Measurements from ENCODE around the gene SLC25A19.
A peak's percentile ranks its signal among the peaks of the same experiment; 100 is the strongest.
"Not testable (repeated sequence)": the region's sequence is repeated elsewhere in the genome, so short reads cannot be mapped to it uniquely, and the experiment has no call there.

SLC25A19 gene

DNA sequence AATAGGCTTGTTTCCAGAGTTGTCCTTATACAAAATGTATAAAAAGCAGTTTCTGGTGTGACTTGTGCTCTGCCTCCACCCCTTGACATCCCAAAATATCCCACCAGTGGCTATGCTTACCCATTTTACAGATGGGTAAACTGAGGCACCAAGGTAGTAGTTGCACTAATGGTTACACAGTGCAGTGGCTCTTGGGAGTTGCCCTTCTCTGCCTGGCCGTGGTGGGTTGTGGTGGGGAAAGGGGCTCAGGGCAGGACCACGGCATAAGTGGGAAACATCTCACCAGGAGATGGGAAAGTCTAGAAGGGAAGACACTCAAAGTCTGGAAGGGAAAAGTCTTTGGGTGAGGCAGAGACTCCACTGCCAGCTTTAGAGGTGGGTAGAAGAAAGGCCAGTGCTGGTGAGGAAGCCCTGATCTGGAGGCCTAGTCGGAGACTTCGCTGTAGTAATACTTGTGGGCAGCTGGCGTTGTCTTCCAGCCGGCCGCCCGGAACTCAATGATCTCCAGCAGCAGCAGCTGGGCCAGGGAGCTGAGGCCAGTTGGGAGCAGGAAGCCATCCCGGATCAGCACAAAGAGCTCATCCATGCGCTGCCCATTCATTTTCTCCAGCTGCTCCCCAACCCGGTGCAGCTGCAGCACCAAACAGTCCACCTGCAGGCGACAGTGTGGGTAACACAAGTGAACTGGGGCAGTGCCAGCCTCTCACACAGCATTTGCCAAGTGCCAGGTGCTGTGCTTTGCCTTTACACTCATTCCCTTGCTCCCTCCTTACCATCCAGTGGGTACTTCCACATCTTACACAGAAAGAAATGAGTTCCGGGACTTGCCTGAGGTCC is 22.7 kb downstream of the SLC25A19 start:
- no peak for DNase-seq

DNA sequence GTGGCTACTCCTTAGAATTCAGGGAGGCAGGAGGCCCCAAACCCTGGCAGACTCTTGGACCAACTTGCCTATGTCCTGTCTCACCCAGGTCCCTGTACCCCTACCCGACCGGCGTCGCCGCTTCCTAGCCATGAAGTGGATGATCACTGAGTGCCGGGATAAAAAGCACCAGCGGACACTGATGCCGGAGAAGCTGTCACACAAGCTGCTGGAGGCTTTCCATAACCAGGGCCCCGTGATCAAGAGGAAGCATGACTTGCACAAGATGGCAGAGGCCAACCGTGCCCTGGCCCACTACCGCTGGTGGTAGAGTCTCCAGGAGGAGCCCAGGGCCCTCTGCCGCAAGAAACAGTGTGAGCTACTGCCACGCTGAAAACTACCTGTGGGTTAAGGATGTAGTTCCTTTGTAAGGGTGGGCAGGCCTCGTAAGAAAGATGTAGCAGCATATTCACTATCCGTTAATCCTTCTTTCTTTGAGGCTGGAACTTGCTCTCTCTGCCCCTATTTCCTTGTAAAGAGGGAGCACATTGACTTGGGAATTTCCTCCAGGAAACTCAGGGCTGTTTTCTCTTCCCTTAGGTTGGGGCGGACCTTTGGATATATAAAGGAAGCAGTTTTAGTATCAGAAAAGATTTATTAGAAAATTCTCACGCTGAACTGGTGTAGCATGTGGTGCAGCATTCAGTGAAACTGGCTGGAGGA is 23.5 kb downstream of the SLC25A19 start:
- no peak for DNase-seq

DNA sequence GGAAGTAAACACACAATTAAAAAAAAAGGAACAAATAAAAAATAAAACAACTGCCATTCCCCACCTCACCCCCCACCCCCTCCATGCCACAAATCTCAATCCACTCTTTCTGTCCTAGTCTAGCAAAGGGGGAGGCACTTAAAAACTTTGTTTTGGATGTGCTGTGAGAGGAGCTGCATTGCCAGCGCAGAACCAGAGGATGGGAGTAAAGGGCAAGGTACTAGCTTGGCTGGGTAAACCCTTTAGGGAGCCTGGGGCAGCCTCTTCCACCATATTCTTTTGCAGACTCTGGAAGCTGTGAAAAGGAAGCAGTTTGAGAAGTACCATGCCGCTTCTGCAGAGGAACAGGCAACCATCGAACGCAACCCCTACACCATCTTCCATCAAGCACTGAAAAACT is 26.2 kb downstream of the SLC25A19 start:
- DNase-seq, result no peak

GRCh38 chr17:75262112-75262606 is 27.1 kb downstream of the SLC25A19 start:
- DNase-seq, result peak; percentile 52 to 53

GRCh38 chr17:75261336-75262111 is 27.7 kb downstream of the SLC25A19 start, which contains the start of the genes GGA3 and MRPS7:
Gene GGA3, minus strand, starts transcription at chr17:75261606. Its CDS starts 19 bp downstream, at chr17:75261587.
Gene MRPS7, plus strand, starts transcription at chr17:75261879. Its CDS starts 22 bp downstream, at chr17:75261901.
- peak; percentile 97 to 98 for DNase-seq

- DNase-seq, result no peak
Measured at GRCh38 chr17:75260641-75261335, 28.4 kb downstream of the SLC25A19 start.

DNA sequence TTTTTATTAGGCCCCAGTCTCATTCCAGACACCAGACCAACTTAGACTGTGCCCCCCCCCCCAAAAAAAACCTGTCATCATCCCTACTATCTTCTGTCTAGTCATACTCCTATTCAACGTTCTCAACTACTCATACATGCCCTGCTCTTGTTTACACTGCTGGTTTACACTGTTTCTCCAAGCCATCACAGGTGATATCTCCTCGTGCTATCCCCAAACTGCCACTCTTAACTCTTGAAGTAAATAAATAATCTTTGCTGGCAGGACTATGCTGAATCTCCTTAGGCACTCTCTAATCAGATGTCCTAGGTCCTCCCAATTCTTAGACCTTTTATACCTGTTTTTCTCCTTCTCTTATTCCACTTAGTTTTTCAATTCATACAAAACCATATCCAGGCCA is 32.0 kb downstream of the SLC25A19 start:
- DNase-seq, result not testable (repeated sequence)

GRCh38 chr17:75255954-75256698 is 33.1 kb downstream of the SLC25A19 start:
- DNase-seq, result not testable (repeated sequence)

GRCh38 chr17:75252039-75252816 is 37.0 kb downstream of the SLC25A19 start:
- no peak for DNase-seq

GRCh38 chr17:75250009-75250471 is 39.2 kb downstream of the SLC25A19 start:
- DNase-seq, result peak; percentile 88

DNA sequence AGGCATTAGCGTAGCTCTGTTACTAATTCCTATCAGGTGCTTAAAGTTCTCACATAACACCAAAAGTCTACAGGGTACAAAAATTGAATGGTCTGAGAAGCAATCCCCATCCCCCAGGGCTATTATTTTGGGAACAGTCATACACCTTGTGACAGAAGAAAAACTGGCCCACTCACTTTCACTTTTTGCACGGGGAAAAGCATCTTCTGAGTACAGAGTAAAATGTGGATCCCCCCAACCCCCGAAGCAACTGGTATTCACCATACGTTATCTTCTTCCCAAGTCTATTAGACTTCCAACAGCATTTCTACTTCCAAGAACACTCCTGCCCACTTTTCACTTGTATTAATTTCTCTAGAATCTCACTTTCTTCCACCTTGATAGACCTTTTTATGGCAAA is 39.7 kb downstream of the SLC25A19 start:
- no peak for DNase-seq

- DNase-seq, result no peak
Measured at GRCh38 chr17:75246404-75246803, 42.8 kb downstream of the SLC25A19 start.

DNA sequence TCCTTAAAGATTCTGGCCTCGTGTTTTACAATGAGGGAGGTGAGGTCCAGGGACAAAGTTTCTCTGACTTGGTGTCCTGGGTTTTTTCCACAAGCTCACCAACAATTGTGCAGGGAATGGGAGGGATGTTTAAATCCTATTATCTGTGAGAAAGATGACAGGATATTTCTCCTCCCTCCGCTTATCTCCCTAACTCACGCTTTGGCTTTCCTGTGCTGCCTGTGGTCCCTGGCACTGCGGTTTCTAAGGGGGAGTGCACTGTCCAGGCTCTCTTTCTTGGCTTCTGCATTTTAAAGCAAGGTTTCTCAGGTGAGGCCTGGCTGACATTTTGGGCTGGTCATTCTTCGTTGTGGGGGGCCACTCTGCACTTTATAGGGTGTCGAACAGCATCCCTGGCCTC is 44.2 kb downstream of the SLC25A19 start:
- no peak for DNase-seq

DNA sequence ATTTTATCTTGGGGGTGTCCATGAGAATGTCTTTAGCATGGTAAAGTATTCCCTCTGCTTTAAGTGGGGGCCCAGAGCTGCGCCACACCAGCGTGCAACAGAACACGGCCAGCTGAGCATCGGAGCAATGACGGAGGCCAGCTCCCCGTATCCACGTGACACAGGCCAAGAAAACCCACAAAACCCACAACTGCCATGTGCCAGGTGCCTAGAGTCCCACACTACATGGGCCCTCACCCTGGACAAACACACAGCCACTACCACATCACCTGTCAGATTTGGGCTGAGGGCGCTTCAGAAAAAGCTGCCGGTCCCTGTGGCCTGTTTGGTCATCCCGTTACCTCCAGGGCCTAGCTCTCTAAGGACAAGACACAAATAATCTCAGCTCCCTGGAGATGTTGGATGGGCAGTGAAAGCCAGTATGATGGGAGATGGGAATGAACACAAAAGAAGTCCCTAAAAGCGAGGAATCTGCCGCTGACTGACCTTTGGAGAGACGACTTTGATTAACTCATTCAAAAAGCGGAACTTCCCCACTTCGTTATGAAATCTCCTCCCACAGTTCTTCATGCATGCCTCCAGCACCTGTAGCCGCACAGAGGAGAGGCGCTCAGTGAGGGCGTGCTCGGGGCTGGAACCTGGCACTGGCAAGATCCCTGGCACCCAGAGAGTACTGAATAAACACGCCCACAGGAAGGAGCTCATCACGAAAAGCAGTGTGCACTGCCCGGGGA is 44.9 kb downstream of the SLC25A19 start:
- peak in 1 of 2 experiments; percentile 31 for DNase-seq

DNA sequence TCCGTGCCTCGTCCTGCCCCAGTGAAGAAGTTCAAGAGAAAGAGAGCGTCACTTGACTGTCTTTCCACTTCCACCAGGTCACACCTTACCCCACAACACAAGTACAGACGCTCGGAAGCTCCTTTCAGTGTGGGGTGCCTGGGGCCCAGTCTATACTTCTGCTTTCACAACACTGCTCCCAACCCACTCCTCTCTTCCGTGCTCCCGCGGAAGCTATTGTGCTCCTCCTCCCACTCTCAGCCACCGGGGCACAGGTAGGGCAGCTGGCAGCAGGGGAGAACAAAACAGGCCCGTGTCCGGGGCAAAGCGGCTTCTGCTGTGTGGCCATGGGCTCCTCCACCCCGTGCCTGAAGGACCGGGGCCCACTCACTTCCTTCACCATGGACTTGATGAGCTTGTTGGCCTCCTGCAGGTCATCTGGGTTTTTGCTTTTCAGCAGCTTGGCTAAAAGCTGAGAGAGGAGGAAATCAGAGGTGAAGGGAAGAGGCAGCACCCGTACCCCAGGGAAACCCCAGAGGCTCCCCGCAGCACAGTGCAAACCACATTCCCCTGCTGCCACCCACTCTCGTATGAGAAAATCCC is 46.7 kb downstream of the SLC25A19 start:
- DNase-seq, result peak in 1 of 2 experiments; percentile 49

DNA sequence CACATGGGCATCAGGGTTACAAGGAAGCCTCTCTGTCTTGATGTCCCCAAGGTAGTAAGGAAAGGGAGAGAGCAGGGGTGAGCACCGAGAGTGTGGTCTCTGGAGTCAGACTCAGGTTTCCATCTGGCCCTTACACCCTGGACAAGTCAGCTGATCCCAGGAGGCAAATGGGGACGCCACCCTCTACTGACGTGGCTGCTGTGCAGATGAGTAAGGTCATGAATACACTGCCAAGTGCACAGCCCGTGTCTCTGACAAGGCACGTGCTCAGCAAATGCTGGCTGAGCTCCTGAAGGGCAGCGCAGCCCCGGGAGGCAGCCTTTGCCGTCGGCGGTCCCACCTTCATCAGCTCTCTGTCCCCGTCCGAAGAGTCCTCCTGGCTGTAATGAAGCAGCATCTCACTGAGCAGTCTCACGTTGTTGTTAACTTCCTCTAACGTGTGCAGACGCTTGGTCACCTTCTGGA is 47.2 kb downstream of the SLC25A19 start:
- DNase-seq, result peak in 1 of 2 experiments; percentile 43

DNA sequence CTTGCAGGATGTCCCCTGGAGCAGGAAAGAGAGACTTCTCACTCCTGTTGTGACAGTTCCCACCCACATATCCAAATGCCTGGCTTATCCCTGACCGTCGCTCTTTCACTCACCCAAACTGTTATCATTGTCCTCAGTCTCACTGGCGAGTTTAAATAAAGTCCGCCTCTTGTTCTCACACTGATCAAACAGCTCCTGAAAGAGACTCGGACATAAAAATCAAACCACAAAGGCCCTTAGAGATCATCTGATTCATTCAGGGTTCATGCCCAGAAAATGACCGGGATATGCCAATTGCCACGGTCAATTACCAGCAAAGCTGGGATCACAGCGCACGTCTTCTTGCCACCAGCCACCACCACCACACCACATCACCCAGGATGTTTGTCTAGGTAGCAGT is 47.7 kb downstream of the SLC25A19 start:
- no peak for DNase-seq

- DNase-seq, result no peak
Measured at GRCh38 chr17:75241143-75241430, 48.1 kb downstream of the SLC25A19 start.

- DNase-seq, result peak; percentile 70 to 78
Measured at GRCh38 chr17:75240394-75241142, 48.7 kb downstream of the SLC25A19 start.
